Activated T-cell treated with anti-CD3 and anti-CD28 coated beads for 24 hours (primary cell): ENCODE data around the gene TATDN2.
A peak's percentile ranks its signal among the peaks of the same experiment; 100 is the strongest.
"Not testable (repeated sequence)": the region's sequence is repeated elsewhere in the genome, so short reads cannot be mapped to it uniquely, and the experiment has no call there.

Experiments used
- DNase-seq: peaks from one replicate; pipeline ENCODE4 v3.0.0-alpha.2; 2020; ENCODE audit warnings: low read depth

Gene TATDN2

GRCh38 chr3:10268116-10268515, 19.9 kb downstream of the TATDN2 start:
- no peak for DNase-seq

GRCh38 chr3:10268930-10269329, 20.7 kb downstream of the TATDN2 start:
- DNase-seq = no peak

- no peak for DNase-seq
Measured at GRCh38 chr3:10269443-10269842, 21.2 kb downstream of the TATDN2 start.

DNA sequence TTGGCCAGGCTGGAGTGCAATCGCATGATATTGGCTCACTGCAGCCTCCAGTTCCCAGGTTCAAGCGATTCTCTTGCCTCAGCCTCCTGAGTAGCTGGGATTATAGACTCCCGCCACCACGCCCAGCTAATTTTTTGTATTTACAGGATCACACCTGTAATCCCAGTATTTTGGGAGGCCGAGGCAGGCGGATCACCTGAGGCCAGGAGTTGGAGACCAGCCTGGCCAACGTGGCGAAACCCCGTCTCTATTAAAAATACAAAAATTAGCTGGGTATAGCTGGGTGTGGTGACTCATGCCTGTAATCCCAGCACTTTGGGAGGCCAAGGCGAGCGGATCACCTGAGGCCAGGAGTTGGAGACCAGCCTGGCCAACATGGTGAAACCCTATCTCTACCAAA, 24.2 kb downstream of the TATDN2 start:
- DNase-seq = not testable (repeated sequence)

DNA sequence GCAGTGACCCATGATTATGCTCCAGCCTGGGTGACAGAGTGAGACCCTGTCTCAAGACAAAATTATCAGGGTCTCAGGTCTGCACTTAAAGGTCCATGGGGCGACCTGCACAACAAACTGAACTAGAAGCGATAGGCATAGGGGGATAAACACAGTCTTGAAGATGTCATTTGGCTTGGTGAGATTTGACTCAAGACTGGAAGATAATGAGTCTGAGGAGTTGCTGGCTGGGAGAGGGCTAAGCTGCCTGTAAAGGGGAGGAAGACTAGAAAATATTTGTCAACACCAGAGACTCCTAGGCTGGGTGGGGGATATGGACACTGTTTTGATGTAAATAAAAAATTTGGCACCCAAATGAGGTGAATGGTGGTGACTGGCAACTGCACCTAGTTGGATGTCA, 24.7 kb downstream of the TATDN2 start:
- DNase-seq = no peak

- no peak for DNase-seq
Measured at GRCh38 chr3:10273702-10274305, 25.5 kb downstream of the TATDN2 start.

GRCh38 chr3:10274601-10275000, 26.3 kb downstream of the TATDN2 start:
- DNase-seq = no peak

- no peak for DNase-seq
Measured at GRCh38 chr3:10277115-10277625, 28.9 kb downstream of the TATDN2 start.

- DNase-seq = no peak
Measured at GRCh38 chr3:10278501-10278900, 30.2 kb downstream of the TATDN2 start.

GRCh38 chr3:10279384-10280176, 31.3 kb downstream of the TATDN2 start:
- no peak for DNase-seq

DNA sequence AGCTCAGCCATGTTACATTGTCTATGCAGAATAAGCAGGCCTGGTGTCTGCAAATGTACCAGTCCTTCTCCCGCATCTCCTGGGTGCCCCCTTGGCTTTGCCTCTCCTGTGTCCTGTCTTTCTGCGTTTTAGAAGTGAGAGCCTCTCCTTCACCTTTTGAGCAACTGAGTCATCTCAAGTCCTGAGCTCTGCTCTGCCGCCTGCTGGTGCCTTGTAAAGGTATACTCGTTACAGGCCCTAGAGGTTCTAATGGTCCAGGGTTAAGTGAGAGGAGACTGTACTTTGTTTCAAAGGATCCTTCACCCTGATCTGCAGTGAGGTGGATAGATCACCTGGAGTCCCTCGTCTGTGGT, 31.9 kb downstream of the TATDN2 start:
- DNase-seq = no peak

GRCh38 chr3:10280571-10280970, 32.3 kb downstream of the TATDN2 start:
- no peak for DNase-seq

DNA sequence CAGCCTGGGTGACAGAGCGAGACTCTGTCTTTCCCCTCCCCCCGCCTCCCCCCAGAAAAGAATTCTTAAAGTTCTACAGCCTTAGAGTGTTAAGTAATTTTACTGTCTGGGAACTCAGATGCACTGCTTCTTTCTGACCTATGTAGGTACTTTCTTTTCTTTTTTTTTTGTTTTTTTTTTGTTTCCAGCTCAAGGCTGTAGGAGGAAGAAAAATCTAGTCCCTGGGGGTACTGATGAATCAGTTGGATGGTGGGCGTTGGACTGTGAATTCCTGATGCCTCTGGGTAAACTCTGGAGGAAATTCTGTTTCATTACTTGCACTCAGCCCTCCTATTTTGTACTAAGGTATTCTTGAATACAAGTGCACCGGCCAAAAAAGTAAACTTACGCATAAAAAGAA, 33.7 kb downstream of the TATDN2 start:
- no peak for DNase-seq

DNA sequence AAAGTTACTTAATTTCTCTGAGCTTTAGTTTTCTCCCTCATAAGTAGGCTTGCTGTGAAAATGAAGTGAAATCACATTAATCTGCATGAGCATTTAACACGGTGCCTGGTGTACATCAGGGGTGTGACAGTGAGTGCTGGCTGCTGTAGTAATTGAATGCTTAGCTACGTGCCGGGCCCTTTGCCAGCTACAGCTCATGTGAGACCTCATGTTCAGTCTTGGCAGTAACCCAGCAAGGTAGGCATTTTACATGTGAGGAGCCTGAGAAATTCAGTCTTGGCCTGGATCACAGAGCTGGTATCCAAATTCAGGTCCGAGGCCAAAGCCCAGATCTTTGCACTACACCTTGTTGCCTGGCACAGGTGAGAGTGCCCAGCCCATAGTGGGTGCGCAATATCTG, 35.4 kb downstream of the TATDN2 start:
- no peak for DNase-seq

GRCh38 chr3:10284496-10284895, 36.2 kb downstream of the TATDN2 start:
- peak; percentile 11 for DNase-seq

DNA sequence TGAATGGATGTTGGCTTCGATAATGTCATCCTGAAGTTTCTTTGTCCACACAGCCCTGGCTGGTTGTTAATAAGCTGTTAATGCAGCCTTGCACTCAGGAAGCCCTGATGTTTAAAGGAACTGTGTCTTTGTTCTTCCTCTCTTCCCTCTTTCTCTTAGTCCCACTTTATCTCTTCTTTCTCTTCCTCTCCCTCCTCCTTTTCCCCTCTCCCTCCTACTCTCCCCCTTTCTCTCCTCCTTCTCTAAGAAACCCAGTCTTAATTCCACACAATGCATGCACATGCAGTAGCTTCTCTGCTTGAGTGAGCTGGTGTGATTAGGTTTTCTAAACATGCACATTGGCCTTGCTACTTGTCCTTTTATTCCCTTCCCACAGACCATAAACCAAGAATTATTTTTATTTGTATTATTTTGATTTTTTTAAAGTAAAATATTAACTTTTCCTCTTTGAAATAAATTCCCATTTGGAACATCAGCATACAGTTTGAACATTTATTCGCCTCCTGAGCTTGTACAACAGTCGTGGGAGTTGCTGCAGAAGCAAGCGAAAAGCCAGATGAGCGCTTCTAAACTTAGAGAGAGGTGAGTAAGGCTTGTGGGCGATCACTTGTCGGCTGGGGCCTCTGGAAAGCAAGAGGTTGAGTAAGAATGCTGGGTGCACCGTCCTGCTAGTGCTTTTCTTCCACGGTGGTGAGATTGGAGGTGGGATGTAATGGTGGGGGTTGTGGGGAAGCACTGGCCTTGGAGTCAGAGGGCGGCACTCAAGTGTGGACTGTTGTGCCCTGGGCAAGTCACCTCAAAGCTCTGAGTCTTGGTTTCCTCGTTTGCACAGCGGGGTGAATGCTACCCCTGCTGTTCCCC, 37.2 kb downstream of the TATDN2 start:
- no peak for DNase-seq

DNA sequence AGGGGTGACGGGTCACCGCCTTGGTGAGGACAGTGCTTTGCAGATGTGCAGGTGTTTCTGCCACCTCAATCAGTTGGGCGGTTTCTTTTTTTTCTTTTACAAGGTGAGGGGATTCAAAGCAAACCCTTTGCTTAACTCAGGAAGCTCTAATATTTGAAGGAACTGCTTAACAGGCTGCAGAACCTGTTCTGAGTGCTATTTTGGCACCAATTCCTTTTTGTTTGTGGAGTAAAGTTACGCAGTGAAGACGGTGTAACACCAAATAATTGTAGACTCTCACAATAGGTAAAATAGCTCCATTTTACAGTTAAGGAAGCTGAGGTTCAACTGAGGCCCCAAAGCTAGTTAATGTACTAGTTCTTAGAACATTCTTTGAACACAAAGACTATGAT, 37.9 kb downstream of the TATDN2 start:
- DNase-seq = no peak

- DNase-seq = no peak
Measured at GRCh38 chr3:10286596-10287295, 38.5 kb downstream of the TATDN2 start.

DNA sequence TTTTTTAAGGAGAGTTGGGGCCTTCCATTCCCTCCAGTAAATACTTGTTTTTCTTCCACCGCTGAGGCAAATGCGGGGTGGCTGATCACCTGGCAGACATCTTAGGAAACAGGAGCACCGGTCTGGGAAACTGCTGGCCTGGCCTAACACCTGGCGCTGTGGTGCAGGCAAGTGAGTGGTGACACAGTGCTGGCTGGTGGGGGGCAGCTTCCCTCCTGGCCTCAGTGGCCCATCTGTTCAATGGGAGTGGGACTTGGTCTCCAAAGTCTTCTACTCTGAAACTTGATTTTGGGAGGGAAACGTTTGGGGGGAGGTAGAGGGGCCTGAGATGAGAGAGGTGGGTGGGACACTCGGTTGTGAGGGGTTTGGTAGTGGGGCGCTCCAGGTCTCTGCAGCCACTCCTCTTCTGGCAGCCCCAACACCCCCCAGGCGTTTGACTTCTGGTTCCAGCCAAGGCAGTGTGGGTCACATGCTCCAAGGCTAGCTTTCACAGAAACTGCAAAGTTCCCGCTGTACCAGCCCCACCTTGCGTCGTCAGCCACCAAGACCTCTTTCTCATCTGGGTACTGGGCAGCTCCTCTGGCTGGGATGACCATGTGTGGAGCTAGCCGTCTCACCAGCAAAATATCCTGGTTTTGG, 39.8 kb downstream of the TATDN2 start:
- no peak for DNase-seq

DNA sequence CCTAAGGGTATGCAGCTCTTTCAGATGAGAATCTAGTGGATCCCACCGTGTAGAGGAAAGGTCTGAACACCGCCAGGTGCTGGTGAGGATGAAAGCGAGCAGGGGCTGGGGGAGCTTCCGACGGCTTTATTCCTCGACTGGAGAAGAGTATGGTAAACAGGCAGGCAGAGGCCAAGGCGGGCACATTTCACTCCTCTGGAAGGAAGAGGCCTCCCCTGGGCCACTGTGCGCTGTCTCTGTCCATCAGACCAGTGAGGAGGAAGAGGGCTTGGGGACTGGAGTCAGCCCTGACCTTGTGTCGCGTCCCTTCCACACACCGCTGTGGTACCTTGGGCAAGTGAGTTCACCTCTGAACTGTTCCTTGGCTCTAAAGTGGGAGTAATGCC, 40.3 kb downstream of the TATDN2 start:
- DNase-seq = no peak

DNA sequence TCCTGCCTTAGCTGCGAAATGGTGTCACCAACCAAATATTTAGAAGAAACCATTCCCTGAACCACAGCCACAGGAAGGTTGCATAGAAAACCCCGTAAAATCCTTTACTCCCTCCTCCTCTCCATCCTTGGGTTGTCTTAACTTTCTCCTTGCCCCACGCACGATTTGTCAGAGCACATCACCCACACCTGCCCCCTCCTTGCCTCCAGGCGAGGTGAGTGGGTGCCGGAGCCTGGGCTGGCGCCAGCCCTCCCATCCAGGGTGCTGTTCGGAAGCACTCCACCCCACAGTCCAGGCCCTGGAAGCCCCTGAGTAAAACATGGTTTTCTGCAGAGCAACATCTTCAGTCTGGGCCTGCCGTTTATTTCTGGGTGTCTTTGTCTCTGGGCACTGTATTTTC, 40.8 kb downstream of the TATDN2 start:
- no peak for DNase-seq
